ENCODE results near the gene PAX2. TPM values are rescaled to one million over a fixed set of nuclear protein-coding genes. Genes with fewer than 3 reads are reported as not detected.

The PAX2 gene
- total RNA-seq, 1 donor from 2014 or later: 20.2 TPM

- no peak overlapping the region for H3K4me3 ChIP-seq (ENCODE audit: low read depth, low read length)
- DNase-seq (ENCODE audit: low read depth): no peak
Observed at GRCh38 chr10:100826661-100826982, 81.2 kb downstream of the PAX2 start.

GRCh38 chr10:100826983-100827818 is 81.8 kb downstream of the PAX2 start:
- DNase-seq (ENCODE audit: low read depth): no peak
- H3K4me3 ChIP-seq (ENCODE audit: low read depth, low read length): no peak overlapping the region
- TF ChIP-seq CTCF (conservative IDR thresholded peaks at IDR 0.05; ENCODE audit: low read depth, low read length): no peak

More at GRCh38 chr10:100826661-100826982, 81.2 kb downstream of the PAX2 start:
- TF ChIP-seq CTCF (conservative IDR thresholded peaks at IDR 0.05; ENCODE audit: low read depth, low read length): no peak

- TF ChIP-seq CTCF (conservative IDR thresholded peaks at IDR 0.05; ENCODE audit: low read depth, low read length): no peak
- DNase-seq (ENCODE audit: low read depth): no peak
- H3K4me3 ChIP-seq (ENCODE audit: low read depth, low read length): no peak overlapping the region
Observed at GRCh38 chr10:100827819-100828737, 82.7 kb downstream of the PAX2 start.

GRCh38 chr10:100828738-100829096 is 83.3 kb downstream of the PAX2 start:
- no peak for DNase-seq (ENCODE audit: low read depth)
- no peak overlapping the region for H3K4me3 ChIP-seq (ENCODE audit: low read depth, low read length)
- no peak for TF ChIP-seq CTCF (conservative IDR thresholded peaks at IDR 0.05; ENCODE audit: low read depth, low read length)

- no peak overlapping the region for H3K4me3 ChIP-seq (ENCODE audit: low read depth, low read length)
- DNase-seq (ENCODE audit: low read depth): no peak
- no peak for TF ChIP-seq CTCF (conservative IDR thresholded peaks at IDR 0.05; ENCODE audit: low read depth, low read length)
Observed at GRCh38 chr10:100829097-100829870, 83.9 kb downstream of the PAX2 start.

GRCh38 chr10:100829933-100830727 is 84.7 kb downstream of the PAX2 start:
- H3K4me3 ChIP-seq (ENCODE audit: low read depth, low read length): no peak overlapping the region
- DNase-seq (ENCODE audit: low read depth): no peak
- no peak for TF ChIP-seq CTCF (conservative IDR thresholded peaks at IDR 0.05; ENCODE audit: low read depth, low read length)

Measured in epithelial cell of proximal tubule (primary cell).